ENCODE data around the gene GLB1L2. TPM values are rescaled to one million over a fixed set of nuclear protein-coding genes. Genes with fewer than 3 reads are reported as not detected.

Gene GLB1L2
- total RNA-seq, 2 donors from 2014 or later: 9.9 to 12.5 TPM

GRCh38 chr11:134398079-134398444 is 66.3 kb downstream of the GLB1L2 start:
- no peak for DNase-seq
- TF ChIP-seq CTCF (conservative IDR thresholded peaks at IDR 0.05): no peak
- H3K9me3 ChIP-seq (ENCODE audit: control insufficient read depth, low read length): no peaks in the 10 kb centered on the region
- H3K9me3 Mint-ChIP-seq: peaks cover 5% of the 10 kb centered on the region
- H3K27ac ChIP-seq (ENCODE audit: low read depth, low read length): no peak overlapping the region
- no peak overlapping the region for H3K9ac ChIP-seq (ENCODE audit: extremely low read depth, low read length, poor library complexity, severe bottlenecking)
- H3K27me3 Mint-ChIP-seq (ENCODE audit: insufficient read depth): no peaks in the 10 kb centered on the region
- no peak overlapping the region for H3K4me3 ChIP-seq (ENCODE audit: low read length)
- H3K27ac Mint-ChIP-seq: no peak overlapping the region
- no peak overlapping the region for H3K4me3 Mint-ChIP-seq
- no peaks in the 10 kb centered on the region for H3K36me3 Mint-ChIP-seq (ENCODE audit: low read depth)
- H3K36me3 ChIP-seq (ENCODE audit: control insufficient read depth, insufficient read depth, low read length): no peaks in the 10 kb centered on the region
- H3K4me1 ChIP-seq (ENCODE audit: control insufficient read depth, insufficient read depth, low read length): no peaks in the 10 kb centered on the region
- H3K27me3 ChIP-seq (ENCODE audit: control insufficient read depth, insufficient read depth, low read length, poor library complexity, severe bottlenecking): no peaks in the 10 kb centered on the region
- H3K4me1 Mint-ChIP-seq: no peaks in the 10 kb centered on the region
- WGBS, 2 experiments (ENCODE audit: insufficient coverage in 1 of 2, insufficient read length in 1 of 2): 92 to 93% methylated on average over 8 to 11 of the region's 11 CpGs

DNA sequence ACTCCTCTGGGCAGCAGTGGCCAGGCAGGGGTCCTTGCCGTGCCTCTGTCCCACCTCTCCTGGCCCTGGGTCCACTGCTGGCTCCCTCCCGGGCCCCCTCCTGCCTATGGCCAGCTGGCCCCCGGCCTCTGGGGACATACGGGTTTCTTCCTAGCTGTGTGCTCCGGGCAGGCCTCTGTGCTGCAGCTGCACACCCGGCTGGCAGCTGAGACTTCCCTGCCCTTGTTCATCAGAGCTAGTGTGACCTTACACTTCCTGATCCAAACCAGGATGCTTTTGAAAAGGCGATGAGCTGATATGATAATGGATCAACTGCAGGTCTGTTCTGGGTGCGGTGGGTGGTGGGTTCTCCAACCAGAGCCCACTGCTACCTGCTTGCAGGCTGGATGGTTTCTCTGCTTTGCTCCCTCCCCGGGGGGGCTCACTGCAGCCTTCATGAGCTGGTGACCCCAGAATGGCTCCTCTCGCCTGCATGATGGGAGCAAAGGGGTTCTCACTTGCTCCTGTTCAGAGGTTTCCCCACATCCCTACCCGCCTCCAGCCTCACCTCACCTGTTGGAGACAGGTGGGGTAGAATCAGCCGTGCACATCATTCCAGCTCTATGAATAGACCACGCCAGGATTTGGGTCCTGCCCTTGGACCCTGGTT is 67.0 kb downstream of the GLB1L2 start:
- no peaks in the 10 kb centered on the region for H3K36me3 Mint-ChIP-seq (ENCODE audit: low read depth)
- H3K4me3 ChIP-seq (ENCODE audit: low read length): no peak overlapping the region
- H3K9me3 ChIP-seq (ENCODE audit: control insufficient read depth, low read length): no peaks in the 10 kb centered on the region
- H3K4me3 Mint-ChIP-seq: no peak overlapping the region
- no peak overlapping the region for H3K9ac ChIP-seq (ENCODE audit: extremely low read depth, low read length, poor library complexity, severe bottlenecking)
- no peak for TF ChIP-seq CTCF (conservative IDR thresholded peaks at IDR 0.05)
- H3K27ac Mint-ChIP-seq: no peak overlapping the region
- peaks cover 5% of the 10 kb centered on the region for H3K9me3 Mint-ChIP-seq
- H3K27me3 Mint-ChIP-seq (ENCODE audit: insufficient read depth): no peaks in the 10 kb centered on the region
- H3K4me1 Mint-ChIP-seq: no peaks in the 10 kb centered on the region
- no peak for DNase-seq
- H3K27me3 ChIP-seq (ENCODE audit: control insufficient read depth, insufficient read depth, low read length, poor library complexity, severe bottlenecking): no peaks in the 10 kb centered on the region
- H3K4me1 ChIP-seq (ENCODE audit: control insufficient read depth, insufficient read depth, low read length): no peaks in the 10 kb centered on the region
- no peak overlapping the region for H3K27ac ChIP-seq (ENCODE audit: low read depth, low read length)
- WGBS, 2 experiments (ENCODE audit: insufficient coverage in 1 of 2, insufficient read length in 1 of 2): 89 to 98% methylated on average over 10 to 13 of the region's 13 CpGs
- no peaks in the 10 kb centered on the region for H3K36me3 ChIP-seq (ENCODE audit: control insufficient read depth, insufficient read depth, low read length)

GRCh38 chr11:134399293-134399654 is 67.5 kb downstream of the GLB1L2 start:
- Mint-ChIP-seq H3K4me1 (no peaks in the 10 kb centered on the region), H3K27ac (no peak overlapping the region), H3K36me3 (ENCODE audit: low read depth) (no peaks in the 10 kb centered on the region), H3K27me3 (ENCODE audit: insufficient read depth) (no peaks in the 10 kb centered on the region), H3K9me3 (peaks cover 5% of the 10 kb centered on the region), H3K4me3 (no peak overlapping the region)
- Histone ChIP-seq H3K27ac (ENCODE audit: low read depth, low read length) (no peak overlapping the region), H3K4me1 (ENCODE audit: control insufficient read depth, insufficient read depth, low read length) (no peaks in the 10 kb centered on the region), H3K9me3 (ENCODE audit: control insufficient read depth, low read length) (no peaks in the 10 kb centered on the region), H3K4me3 (ENCODE audit: low read length) (no peak overlapping the region), H3K9ac (ENCODE audit: extremely low read depth, low read length, poor library complexity, severe bottlenecking) (no peak overlapping the region), H3K27me3 (ENCODE audit: control insufficient read depth, insufficient read depth, low read length, poor library complexity, severe bottlenecking) (no peaks in the 10 kb centered on the region), H3K36me3 (ENCODE audit: control insufficient read depth, insufficient read depth, low read length) (no peaks in the 10 kb centered on the region)
- no peak for TF ChIP-seq CTCF (conservative IDR thresholded peaks at IDR 0.05)
- no peak for DNase-seq
- WGBS, 2 experiments (ENCODE audit: insufficient coverage in 1 of 2, insufficient read length in 1 of 2): 92 to 100% methylated on average over 6 to 8 of the region's 8 CpGs
